GM21381 (cell line): ENCODE data around the gene TMEM109.

Experiments used
- ATAC-seq: cut with Tn5 transposase; IDR thresholded peaks from one replicate; pipeline ENCODE4 v1.9.1; 2021; ENCODE audit warnings: mild to moderate bottlenecking, moderate library complexity; ENCODE audit not compliant: unreplicated experiment

TMEM109 gene

GRCh38 chr11:60939855-60940254, 25.9 kb downstream of the TMEM109 start:
- no peak for ATAC-seq

DNA sequence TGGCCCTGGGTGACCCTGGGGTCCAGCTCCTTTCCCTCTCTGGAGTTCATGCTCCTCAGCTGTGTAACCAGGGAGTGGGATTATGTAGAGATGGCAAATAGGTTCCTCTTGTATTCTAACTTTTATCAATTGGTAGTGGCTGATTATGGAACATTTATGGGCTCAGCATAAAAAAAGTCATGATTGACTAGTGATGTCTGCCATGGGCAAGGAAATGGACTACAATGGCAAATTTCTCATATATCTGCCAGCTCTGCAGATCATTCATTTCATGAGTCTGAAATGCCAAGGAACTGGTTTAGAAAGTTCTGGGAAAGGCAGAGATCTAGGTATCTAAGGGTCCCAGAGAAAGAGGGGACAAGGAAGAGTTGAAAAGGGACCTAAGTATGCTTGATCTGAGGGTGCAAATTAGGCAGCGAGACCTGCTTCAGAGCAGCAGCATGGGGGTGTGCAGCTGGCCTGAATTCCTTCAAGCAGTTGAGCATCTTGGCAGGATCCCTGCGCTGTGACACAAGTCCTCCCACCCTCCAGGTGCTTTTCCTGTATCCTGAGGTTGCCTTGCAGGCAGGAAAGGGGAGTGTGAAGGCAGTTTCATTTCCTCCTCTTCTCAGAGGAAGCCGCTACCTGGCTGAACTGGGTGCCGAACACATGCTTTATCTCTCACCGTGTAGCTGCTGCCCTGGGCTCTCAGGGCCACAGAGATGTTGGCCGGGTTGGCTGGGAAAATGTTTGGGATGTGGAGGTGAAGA, 27.6 kb downstream of the TMEM109 start:
- ATAC-seq, result no peak

- no peak for ATAC-seq
Observed at GRCh38 chr11:60942219-60942618, 28.3 kb downstream of the TMEM109 start.

- no peak for ATAC-seq
Observed at GRCh38 chr11:60942970-60943565, 29.1 kb downstream of the TMEM109 start.

- ATAC-seq, result no peak
Observed at GRCh38 chr11:60944490-60945294, 30.7 kb downstream of the TMEM109 start.

DNA sequence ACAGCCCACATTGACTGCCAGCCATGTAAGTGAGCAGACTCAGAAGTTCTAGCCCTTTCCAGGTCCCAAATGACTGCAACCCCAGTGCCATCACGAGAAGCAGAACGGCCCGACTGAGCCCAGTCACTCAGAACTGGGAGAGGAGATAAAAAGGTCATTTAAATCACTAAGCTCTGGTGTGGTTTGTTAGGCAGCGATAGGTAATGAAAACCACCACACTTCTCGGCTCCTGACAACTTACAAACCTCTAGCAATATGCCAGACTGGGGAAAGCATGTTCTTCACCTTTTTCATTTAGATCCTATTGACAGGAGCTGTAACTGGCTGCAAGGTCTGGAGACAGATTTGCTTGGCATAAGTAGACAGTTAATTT, 31.3 kb downstream of the TMEM109 start:
- no peak for ATAC-seq

DNA sequence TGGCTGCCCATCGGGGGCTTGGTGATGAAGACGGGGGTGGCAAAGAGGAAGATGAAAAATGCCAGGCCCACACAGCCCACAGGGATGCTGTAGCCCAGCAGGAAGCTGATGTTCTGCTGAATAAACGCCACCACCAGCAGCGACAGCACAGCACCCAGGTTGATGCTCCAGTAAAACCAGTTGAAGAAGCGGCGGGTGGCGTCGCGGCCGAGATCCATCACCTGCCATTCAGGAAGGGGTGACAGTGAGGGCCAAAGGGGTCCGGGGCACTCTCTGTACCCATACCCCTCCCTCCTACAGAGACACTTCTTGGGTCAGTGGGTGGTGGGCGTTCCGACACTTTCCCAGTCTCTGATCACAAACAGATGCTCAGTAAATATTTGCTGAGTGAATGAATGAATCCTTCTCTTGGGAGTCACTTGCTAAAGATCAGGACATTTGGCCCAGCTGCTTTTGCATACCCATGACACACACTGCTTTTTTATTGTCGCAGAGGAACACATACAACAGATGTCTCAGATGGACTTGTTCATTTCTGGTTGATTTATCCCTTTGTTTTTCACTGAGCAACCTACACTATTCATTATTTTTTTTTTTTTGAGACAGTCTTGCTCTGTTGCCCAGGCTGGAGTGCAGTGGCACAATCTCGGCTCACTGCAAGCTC, 32.8 kb downstream of the TMEM109 start:
- ATAC-seq, result no peak

GRCh38 chr11:60947700-60948099, 33.7 kb downstream of the TMEM109 start:
- no peak for ATAC-seq

DNA sequence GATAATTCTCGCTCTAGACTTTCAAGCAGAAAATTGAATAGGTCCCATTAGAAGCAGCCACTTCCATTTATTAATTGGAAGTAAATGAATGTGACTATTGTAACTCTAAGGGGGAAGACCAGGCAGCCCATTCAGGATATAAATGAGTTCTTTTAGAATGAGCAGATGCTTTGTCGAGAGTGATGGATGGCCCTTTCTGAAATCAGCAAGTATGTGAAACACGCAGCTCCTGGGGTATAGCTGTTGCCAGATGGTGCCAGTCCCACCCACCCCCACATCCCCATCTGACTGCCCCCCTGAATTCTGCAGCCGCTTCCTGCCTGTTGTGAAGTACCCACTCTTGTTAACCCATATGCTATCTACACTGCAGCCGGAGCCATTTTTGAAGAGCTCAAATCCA, 34.3 kb downstream of the TMEM109 start:
- no peak for ATAC-seq

- no peak for ATAC-seq
Observed at GRCh38 chr11:60950024-60950423, 36.1 kb downstream of the TMEM109 start.

DNA sequence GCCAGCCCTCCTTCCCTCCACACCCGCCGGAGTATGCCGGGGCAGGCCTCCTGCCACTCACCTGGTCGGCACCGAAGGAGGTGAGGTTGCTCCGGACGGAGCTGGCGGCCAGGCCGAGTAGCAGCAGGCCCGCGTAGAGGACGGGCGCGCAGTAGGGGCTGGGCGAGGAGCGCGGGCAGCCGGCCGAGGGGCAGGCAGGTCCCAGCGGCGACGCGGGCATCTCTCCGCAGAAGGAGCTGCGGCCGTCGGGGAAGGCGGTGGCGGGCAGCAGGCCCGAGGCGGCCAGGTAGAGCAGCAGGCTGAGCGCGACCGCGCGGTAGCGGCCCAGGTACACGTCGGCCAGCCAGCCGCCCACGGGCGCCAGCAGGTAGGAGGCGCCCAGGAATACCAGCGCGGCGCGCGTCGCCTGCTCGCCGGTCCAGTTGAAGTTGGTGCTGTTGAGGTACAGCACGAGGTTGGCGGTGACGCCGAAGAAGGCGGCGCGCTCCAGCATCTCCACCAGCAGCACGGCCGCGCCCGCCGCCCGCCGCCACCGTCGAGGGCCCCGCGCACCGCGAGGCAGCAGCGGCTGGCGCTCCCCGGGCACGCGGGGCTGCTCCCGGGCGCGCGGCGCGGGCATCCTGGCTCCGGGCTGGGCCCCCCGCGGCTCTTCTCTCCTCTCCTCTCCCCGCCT, 37.1 kb downstream of the TMEM109 start:
- ATAC-seq, result no peak

- ATAC-seq, result no peak
Observed at GRCh38 chr11:60951606-60951903, 37.6 kb downstream of the TMEM109 start.

- peak; percentile 67 for ATAC-seq
Observed at GRCh38 chr11:60951904-60952741, 38.2 kb downstream of the TMEM109 start, which contains the start of gene SLC15A3. SLC15A3 (minus strand) TSS chr11:60952176; CDS start chr11:60951551, 625 bp downstream.

DNA sequence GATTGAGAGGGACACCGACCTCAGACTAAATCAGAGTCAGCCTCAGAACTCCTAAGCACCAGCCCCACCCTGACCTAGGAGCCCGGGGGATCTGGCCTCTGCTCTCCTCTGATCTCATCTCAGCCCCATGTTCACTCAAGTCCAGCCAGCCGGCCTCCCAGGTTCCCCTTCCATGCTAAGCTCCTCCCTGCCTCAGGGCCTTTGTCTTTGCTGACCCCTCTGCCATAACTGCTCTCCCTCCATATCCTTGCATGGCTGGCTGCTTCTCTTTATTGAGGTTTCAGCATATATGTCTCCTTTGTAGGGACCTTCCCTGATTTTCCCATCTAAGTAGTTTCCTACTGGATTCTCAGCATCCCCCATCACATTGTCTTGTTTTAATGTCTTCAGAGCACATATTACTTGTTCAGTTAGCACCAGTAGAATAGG, 38.8 kb downstream of the TMEM109 start:
- ATAC-seq, result no peak

- no peak for ATAC-seq
Observed at GRCh38 chr11:60953781-60954180, 39.8 kb downstream of the TMEM109 start.

DNA sequence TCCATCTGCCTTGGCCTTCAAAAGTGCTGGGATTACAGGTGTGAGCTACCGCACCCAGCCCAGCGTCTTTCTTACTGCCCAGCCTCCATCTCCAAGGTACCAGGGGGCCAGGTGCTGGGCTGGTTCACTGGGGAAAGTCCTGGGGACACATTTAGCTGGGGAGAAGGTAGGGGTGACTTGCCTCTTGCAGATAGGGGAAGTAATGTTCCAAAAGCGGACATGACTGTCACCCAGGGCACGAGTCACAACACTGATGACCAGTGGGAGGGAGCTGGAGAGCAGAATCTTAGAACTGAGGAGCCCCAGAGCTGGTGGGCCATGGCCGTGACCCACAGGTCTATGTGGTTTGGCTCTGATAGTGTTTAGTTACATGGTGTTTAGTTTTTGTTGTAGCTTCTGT, 40.5 kb downstream of the TMEM109 start:
- no peak for ATAC-seq

- ATAC-seq, result no peak
Observed at GRCh38 chr11:60955571-60955970, 41.6 kb downstream of the TMEM109 start.

DNA sequence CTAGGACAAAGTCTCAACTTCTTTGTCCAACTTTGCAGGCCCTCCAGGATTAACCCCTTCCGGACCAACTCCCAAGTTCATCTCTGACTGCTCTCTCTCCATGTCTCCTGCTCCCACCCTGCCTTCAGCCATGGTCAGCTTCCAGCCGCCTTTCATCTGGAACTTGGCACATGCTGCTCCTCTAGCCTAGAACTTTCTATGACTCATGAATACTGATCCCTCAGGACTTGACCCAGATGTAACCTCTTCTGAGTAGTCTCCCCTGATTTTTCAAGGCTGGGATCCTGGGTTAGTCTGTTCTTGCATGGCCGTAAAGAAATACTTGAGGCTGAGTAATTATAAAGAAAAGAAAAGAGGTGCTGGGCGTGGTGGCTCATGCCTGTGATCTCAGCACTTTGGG, 43.2 kb downstream of the TMEM109 start:
- ATAC-seq, result no peak

- no peak for ATAC-seq
Observed at GRCh38 chr11:60959431-60959830, 45.5 kb downstream of the TMEM109 start.

GRCh38 chr11:60960405-60960804, 46.4 kb downstream of the TMEM109 start:
- no peak for ATAC-seq
